Skin epidermis (tissue), 12 donors: ENCODE results near the gene ZNF229.
A peak's percentile ranks its signal among the peaks of the same experiment; 100 is the strongest.
"Not testable (repeated sequence)": the region's sequence is repeated elsewhere in the genome, so short reads cannot be mapped to it uniquely, and the experiment has no call there.

ENCODE experiments used
- H3K27ac ChIP-seq, 21 experiments: fragments of 200-600 bp; sonication (generic) in 11 of 21; one replicate each; pipeline ENCODE4 v1.5.0; 2020; ENCODE audit warnings: mild to moderate bottlenecking in 3 of 21, inconsistent platforms in 2 of 21, moderate library complexity in 2 of 21
- H3K4me3 ChIP-seq, 7 experiments: fragments of 200-600 bp; sonication (generic) in 2 of 7; one replicate each; pipeline ENCODE4 v1.5.0; 2020; ENCODE audit warnings: inconsistent platforms in 2 of 7, mild to moderate bottlenecking in 2 of 7, moderate library complexity in 1 of 7

ZNF229 gene

DNA sequence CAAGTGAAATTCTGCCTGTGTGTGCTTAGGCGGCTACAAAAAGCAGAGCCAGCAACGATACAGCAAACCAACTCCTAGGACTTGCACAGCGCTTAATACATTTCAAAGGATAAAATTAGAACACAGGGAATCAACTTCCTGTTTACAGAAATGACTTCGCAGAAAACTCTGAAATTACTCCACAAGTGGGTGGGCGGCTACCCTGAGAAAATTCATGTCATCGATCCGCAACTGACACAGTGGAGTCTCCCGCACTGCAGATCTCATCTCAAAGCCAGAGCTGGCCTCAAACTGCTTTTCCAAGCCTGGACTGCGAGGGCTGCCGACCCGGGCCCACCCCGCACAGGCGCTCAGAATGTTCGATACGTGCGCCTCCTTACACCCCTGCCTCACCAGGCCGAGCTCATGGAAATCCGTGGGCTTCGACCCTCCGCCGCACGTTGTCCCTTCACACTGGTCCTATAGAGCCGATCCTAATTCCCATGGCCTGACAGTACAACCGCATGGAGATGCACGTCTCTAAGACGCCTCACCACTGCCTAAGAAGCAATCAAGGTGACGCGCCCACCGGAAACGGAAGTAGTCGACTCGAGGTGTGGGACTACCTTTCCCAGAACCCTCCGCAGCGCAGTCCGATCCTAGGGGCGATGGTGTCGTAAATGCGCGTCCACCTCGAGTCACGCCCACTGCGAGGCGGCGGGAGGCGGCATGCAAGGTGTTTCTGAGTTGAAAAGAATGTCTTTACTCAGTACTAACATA lies at the start of gene ZNF229:
Gene ZNF229 (minus strand): TSS at position 557 of the 759 bp plus-strand sequence. CDS start 5,625 bp downstream, outside the sequence.
- H3K27ac ChIP-seq, result no peak within 1 kb of the TSS
- H3K4me3 ChIP-seq, result peak within 1 kb of the TSS; percentile 10 to 46 (median 41)

DNA sequence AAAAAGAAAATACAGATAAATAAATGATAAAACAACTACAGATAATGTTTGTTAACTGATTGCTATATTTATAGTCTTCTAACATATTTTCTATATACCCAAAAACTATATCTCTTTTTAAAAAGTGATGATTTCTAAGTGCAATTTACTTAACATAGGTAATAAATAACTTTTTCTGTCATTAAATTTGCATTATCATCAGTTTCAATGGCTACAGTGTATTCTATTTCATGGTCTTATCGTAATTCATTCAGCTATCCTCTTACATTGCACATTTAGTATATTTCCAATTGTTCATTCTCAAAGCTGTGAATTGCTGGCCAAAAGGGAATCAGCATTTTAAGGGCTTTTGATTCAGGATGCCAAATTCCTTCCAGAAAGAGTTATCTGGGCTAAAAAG lies 48.4 kb upstream of the ZNF229 start:
- no peak overlapping the region for H3K27ac ChIP-seq
- H3K4me3 ChIP-seq, result no peak overlapping the region

DNA sequence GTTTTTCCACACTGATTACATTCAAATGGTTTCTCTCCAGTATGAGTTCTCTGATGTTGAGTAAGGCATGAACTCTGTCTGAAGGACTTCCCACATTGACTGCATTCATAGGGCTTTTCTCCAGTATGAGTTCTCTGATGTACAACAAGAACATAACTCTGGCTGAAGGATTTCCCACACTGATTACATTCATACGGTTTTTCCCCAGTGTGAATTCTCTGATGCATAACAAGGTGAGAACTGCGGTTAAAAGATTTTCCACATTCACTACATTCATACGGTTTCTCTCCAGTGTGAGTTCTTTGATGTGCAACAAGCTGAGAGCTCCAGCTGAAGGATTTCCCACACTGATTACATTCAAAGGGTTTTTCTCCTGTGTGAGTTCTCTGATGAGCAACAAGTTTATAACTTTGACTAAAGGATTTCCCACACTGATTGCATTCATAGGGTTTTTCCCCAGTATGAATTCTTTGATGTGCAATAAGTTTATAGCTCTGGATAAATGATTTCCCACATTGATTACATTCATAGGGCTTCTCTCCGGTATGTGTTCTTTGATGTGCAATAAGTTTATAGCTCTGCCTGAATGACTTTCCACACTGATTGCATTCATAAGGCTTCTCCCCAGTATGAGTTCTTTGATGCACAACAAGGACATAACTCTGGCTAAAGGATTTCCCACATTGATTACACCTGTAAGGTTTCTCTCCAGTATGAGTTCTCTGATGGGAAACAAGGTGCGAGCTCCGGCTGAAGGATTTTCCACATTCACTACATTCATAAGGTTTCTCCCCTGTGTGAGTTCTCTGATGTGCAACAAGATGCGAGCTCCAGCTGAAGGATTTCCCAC lies 28.5 kb upstream of the ZNF229 start:
- Histone ChIP-seq H3K27ac (no peak overlapping the region), H3K4me3 (no peak overlapping the region)

DNA sequence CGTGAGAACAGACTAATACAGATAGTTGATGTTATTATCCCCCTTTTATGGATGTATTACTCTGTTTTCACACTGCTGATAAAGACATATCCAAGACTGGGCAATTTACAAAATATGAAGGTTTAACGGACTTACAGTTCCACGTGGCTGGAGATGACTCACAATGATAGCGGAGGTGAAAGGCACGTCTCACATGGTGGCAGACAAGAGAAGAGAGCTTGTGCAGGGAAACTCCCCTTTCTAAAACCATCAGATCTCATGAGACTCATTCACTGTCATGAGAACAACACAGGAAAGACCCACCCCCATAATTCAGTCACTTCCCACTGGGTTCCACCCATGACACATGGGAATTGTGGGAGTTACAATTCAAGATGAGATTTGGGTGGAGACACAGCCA lies 20.5 kb upstream of the ZNF229 start:
- not testable (repeated sequence) for H3K27ac ChIP-seq, H3K4me3 ChIP-seq

DNA sequence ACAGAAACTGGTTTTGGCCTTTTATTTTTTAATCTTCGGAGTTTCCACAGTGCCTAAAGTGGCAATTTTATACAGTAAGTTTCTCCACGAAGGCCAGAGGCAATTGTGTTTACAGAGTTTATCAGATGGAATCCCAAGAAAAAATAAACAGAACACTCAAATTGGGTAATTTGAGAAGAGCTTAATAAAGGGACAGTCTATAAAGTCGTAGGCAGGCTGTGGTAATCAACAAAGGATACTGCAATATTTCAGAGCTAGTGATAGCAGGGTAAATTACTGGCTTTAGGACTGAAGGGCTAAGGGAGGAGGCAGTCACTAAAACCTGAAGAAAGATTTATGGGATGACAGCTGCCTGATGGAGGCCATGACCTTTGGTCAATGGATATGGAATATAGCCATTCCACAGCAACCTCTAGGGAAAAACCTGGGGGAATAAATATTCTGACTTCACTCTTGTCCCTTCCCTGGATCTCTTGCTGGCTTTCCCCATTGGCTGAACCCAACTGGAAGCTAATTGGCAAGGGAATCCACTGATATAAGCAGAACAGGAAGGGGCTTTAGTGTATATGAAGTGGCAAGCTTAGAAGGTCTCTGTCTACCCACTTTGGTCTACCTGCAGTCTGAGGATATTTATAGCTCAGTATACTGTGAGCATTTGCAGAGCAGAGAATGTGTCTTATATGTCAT lies 14.5 kb upstream of the ZNF229 start:
- H3K4me3 ChIP-seq, H3K27ac ChIP-seq: not testable (repeated sequence)

DNA sequence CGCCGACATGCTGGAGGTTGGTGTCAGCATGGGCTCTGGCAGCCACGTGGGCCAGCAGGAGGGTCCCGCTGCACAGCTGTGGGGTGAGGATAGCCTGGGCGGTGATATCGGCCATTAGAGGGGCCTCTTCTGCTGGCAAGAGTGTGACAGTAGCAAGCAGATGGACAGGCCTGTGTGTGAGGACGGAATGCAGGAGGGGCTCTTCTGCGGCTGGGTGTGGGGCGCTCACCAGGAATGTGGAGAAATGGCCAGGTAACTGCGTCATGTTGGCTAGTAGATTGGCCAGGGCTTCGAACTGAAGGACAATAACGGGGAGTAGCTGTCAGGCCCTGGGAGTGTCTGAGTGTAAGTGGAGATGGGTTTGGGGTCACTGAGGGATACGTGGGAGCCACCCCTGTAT lies 7.7 kb upstream of the ZNF229 start:
- H3K4me3 ChIP-seq, H3K27ac ChIP-seq: not testable (repeated sequence)

DNA sequence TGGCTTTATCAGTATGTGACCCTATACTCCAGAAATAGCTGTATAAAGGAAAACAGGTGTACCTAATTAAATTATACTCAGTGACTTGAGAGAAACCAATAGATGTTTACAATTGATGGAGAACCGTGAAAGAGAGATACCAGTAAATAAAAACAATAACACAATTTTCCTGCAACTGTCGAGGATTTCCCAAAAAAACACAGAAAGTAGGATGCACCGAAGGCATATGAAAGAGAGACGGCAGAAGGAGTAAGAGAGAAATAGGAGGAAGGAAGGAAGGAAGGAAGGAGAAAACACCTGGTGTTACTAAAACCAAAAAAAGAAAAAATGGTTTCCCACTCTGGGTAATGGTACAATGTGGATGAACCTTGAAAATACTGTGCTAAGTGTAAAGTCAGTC lies 6.8 kb upstream of the ZNF229 start:
- Histone ChIP-seq H3K27ac (no peak overlapping the region), H3K4me3 (no peak overlapping the region)

DNA sequence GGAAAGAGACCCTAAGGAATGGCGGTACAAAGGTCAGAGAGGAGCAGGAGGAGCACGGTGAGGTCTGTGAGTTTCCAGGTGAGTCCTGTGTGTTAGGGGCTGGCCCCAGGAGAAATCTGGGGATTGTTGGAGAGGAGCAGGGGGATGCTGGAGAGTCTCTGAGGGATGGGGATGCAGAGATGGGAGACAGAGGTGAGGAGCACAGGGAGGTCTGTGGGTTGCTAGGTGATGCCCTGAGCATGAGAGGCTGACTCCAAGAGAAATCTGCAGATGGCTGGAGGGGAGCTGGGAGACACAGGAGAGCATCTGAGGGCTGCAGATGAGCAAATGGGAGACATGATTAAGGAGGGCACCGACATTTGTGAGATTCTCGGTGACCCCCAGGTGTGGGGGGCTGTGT lies 4.1 kb upstream of the ZNF229 start:
- Histone ChIP-seq H3K27ac (no peak overlapping the region), H3K4me3 (no peak overlapping the region)

DNA sequence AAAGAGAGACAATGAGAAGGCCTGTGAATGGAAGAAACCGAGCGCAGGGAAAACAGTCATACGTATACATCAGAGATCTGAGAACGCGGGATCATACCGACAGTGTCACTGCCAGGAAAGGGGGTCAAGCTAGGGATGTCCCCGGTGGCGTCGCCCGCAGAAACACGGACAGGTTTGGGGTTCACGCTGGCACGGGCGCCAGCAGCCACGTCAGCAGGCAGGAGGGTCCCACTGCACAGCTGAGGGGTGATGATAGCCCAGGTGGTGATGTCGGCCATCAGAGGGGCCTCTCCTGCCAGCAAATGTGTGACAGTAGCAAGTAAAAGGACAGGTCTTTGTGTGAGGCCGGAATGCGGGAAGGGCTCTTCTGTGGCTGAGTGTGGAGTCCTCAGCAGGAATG lies 3.4 kb upstream of the ZNF229 start:
- Histone ChIP-seq H3K4me3 (no peak overlapping the region), H3K27ac (no peak overlapping the region)

DNA sequence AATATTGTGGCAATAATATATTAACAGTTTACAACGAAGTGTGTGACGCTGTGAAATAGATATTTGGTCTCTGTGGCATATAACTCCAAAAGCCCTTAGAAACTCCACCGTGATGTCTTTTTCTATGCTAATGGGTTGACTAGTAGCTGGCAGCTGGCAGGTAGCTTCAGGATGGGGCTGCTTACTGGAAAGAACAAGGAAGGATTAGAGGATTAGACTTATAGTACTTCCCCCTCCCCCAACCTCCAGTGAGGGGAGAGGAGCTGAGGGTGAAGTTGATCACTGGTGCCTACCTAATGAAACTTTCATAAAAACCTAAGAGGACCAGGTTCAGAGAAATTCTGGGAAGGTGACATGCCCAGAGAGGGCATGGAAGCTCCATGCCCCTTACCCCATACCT lies 9.8 kb downstream of the ZNF229 start:
- no peak overlapping the region for H3K4me3 ChIP-seq

DNA sequence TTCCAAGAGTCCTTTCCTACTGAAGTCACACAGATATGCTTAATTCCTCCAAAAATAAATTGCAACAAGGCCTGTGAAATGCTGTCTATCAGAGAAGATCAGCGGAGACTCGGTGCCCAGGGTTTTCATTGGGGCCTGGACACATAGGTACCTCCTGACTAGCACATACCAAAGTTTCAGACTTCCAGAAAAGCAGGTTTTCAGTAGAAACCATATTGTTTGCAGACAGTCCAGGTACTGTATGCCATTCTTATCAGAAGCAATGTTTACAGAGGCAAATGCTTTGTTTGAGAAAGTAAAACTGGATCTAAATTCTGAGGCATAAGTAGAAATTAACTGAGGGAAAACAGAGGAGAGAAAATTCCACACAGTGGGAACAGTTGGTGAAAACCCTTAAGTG lies 12.8 kb downstream of the ZNF229 start:
- H3K27ac ChIP-seq, result no peak overlapping the region
- no peak overlapping the region for H3K4me3 ChIP-seq

More for the DNA sequence above, 9.8 kb downstream of the ZNF229 start:
- H3K27ac ChIP-seq, result no peak overlapping the region

DNA sequence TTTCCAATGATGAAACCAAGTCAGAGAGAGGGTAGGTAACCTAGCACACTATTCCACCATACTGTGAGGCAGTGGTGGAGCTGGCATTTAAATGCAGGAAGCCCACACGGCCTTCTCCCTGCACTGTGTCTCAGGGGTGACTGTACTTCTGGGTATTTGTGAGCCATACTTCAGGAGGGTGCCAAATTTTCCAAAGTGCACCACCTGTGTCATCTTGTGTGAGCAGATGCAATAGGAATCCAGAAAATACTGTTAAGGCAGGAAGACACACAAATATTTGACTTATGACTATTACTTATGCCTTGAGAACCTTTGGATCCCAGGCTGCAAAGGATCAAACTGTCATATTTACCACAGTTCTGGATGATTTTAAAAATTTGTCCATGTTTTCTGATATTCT lies 17.3 kb downstream of the ZNF229 start:
- no peak overlapping the region for H3K4me3 ChIP-seq
- no peak overlapping the region for H3K27ac ChIP-seq

DNA sequence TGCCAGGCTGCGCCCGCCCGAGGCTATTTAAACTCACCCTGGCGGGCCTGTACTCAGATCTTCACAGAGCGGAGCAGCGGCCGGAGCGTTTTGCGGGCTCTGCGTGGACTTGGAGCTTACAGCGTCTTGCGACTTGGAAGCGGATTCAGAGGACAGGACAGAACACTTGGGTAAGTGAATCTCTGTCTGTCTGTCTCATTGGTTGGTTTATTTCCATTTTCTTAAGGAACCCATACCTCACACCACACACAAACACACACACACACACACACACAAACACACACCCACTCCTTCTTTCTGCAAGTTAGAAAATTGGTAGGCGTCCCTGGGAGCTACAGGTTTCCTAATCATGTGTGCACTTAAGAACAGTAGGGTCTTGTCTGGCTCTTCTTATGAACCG lies 32.7 kb downstream of the ZNF229 start:
- H3K4me3 ChIP-seq, H3K27ac ChIP-seq: not testable (repeated sequence)

DNA sequence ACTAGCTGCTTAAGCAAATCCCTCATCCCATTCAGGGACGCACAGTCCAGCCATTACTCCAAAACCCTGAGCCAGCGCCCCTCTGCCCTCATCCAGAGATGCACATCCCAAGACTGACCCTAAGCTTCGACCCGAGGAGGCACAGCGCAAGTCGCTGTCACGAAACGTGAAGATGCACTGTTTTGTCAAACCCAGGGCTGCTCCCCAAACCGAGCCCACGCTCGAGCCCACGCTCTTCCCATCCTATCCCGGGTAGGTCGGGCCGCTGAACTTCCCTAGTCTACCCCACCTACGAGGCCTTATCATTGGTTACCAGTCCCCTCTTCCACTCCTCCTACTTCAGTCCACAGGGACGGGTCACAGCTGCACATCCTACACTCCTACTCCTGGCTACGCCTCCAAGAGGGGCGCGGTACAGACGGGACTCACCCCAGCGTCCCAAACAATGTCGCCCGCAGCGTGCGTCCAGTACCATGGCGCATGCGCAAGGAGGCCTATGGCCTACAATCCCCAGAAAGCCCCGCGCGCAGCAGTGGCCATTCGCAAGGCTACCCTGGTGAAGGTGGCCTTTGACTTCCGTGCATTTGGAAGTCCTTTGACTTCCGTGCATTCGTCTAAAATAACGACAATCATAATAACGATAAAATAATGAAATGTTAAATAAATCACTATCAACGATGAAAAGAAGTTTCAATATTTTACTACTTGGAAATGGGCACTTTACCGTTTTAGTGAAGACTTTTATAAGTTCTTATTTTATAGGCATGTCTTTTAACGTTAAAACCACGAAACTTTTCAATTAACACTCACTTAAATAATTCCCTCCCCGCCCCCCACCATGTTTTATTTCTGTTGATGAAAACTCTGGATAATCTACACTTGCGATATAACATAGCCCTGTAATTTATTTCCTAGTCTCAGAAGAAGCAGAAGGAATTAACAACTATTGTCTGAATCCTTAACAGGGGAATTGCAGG lies 46.8 kb downstream of the ZNF229 start, which contains the start of gene ZNF285:
Gene ZNF285 (minus strand): TSS at position 470 of the 977 bp plus-strand sequence. CDS start 4,395 bp downstream, outside the sequence.
- Histone ChIP-seq H3K27ac (no peak within 1 kb of the TSS), H3K4me3 (peak within 1 kb of the TSS; percentile 18 to 49 (median 33))

DNA sequence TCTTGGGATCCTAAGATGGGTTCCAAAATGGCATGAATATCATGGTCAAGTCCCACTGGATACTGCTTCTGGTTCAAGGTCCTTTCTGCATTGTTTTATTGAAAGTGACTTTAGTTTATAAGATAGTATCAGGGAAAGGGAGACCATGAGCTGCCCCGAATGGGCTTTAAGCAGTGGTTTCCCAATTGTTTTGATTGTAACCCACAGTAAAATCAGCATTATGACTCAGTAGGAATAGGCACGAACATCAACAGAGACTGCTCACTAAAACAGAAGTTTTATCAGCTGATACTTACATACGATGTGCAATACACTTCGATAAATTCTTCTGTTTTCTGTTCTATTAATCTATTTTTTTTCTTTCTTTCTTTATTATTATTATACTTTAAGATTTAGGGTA lies 59.0 kb downstream of the ZNF229 start:
- H3K4me3 ChIP-seq, H3K27ac ChIP-seq: not testable (repeated sequence)
